NCI-H345 treated with DMSO at 0.1 percent for 48 hours (cell line): ENCODE data around the gene KANK4.

Experiments
- DNase-seq: peaks from one replicate; lab custom pipeline; 2025; ENCODE audit not compliant: unreplicated experiment; lab: John Stamatoyannopoulos, UW

Gene KANK4

GRCh38 chr1:62213075-62213914 lies 105.9 kb downstream of the KANK4 start:
- no peak for DNase-seq

GRCh38 chr1:62212411-62212810 lies 106.8 kb downstream of the KANK4 start:
- DNase-seq = no peak

- no peak for DNase-seq
These were observed 108.3 kb downstream of the KANK4 start for GRCh38 chr1:62210960-62211359.

- no peak for DNase-seq
These were observed 109.2 kb downstream of the KANK4 start for GRCh38 chr1:62209931-62210595.

GRCh38 chr1:62208970-62209369 lies 110.3 kb downstream of the KANK4 start:
- no peak for DNase-seq

GRCh38 chr1:62208087-62208486 lies 111.1 kb downstream of the KANK4 start:
- DNase-seq = no peak

GRCh38 chr1:62207187-62207586 lies 112.0 kb downstream of the KANK4 start:
- no peak for DNase-seq

GRCh38 chr1:62198781-62199125 lies 120.5 kb downstream of the KANK4 start:
- no peak for DNase-seq

- DNase-seq = no peak
These were observed 121.0 kb downstream of the KANK4 start for GRCh38 chr1:62198069-62198780.

GRCh38 chr1:62196086-62196690 lies 123.0 kb downstream of the KANK4 start:
- no peak for DNase-seq

- DNase-seq = no peak
These were observed 124.3 kb downstream of the KANK4 start, which contains the start of gene L1TD1 for GRCh38 chr1:62194651-62195544. L1TD1 (plus strand) TSS chr1:62194849; CDS start chr1:62206629, 11,780 bp downstream.

GRCh38 chr1:62188111-62188510 lies 131.1 kb downstream of the KANK4 start:
- DNase-seq = no peak

GRCh38 chr1:62187548-62187947 lies 131.7 kb downstream of the KANK4 start:
- no peak for DNase-seq
